Spleen (tissue), 11 donors: ENCODE data around the gene SAP30BP. TPM values are rescaled to one million over a fixed set of nuclear protein-coding genes. Genes with fewer than 3 reads are reported as not detected.

Experiments used
- DNase-seq: peaks from one replicate; pipeline ENCODE4 v3.0.0-alpha.2; 2020
- H3K27ac ChIP-seq, 8 donors: fragments of 200-600 bp; sonication (generic) in 7 of 8; 1 replicate in 4 of 8; 2 replicates in 4 of 8; pipeline versions ENCODE4 v1.5.0 to v1.8.0; 2016 to 2021; ENCODE audit warnings: inconsistent platforms in 4 of 8, mild to moderate bottlenecking in 4 of 8, moderate library complexity in 1 of 8
- H3K27me3 ChIP-seq, 7 donors: fragments of 200-600 bp; sonication (generic) in 6 of 7; replicated peaks in 1 of 7; 1 replicate in 4 of 7; 2 replicates in 3 of 7; pipeline versions ENCODE4 v1.5.0 to v1.8.0; 2016 to 2021; ENCODE audit warnings: inconsistent platforms in 3 of 7, mild to moderate bottlenecking in 1 of 7
- H3K36me3 ChIP-seq, 6 donors: fragments of 200-600 bp; sonication (generic) in 5 of 6; 1 replicate in 4 of 6; 2 replicates in 2 of 6; pipeline versions ENCODE4 v1.5.0 to v1.8.0; 2016 to 2021; ENCODE audit warnings: inconsistent platforms in 2 of 6
- H3K4me1 ChIP-seq, 6 donors: fragments of 200-600 bp; sonication (generic) in 5 of 6; 1 replicate in 3 of 6; 2 replicates in 3 of 6; pipeline versions ENCODE4 v1.5.0 to v1.8.0; 2016 to 2021; ENCODE audit warnings: inconsistent platforms in 3 of 6
- H3K4me3 ChIP-seq, 8 donors: fragments of 200-600 bp; sonication (generic) in 7 of 8; 1 replicate in 4 of 8; 2 replicates in 4 of 8; pipeline versions ENCODE4 v1.5.0 to v1.8.0; 2016 to 2021; ENCODE audit warnings: inconsistent platforms in 4 of 8, mild to moderate bottlenecking in 4 of 8, moderate library complexity in 2 of 8
- H3K9me3 ChIP-seq, 8 donors: fragments of 200-600 bp; sonication (generic) in 7 of 8; 1 replicate in 4 of 8; 2 replicates in 4 of 8; pipeline versions ENCODE4 v1.5.0 to v1.8.0; 2016 to 2021; ENCODE audit warnings: inconsistent platforms in 4 of 8
- CTCF ChIP-seq, 11 experiments: fragments of 200-600 bp in 7 of 11; fragments of 450-650 bp in 4 of 11; sonication (generic) in 4 of 11; IDR thresholded peaks in 8 of 11; conservative IDR thresholded peaks in 3 of 11; 1 replicate in 7 of 11; 2 replicates in 4 of 11; pipeline versions ENCODE4 v1.4.0 to v1.8.0; 2016 to 2021; ENCODE audit warnings: antibody characterized with exemption in 11 of 11, inconsistent platforms in 4 of 11, mild to moderate bottlenecking in 1 of 11
- POLR2A ChIP-seq, 3 donors: fragments of 450-650 bp; IDR thresholded peaks; one replicate each; pipeline ENCODE4 v1.5.1; 2017; ENCODE audit warnings: antibody characterized with exemption in 3 of 3, mild to moderate bottlenecking in 1 of 3
- POLR2AphosphoS5 ChIP-seq, 3 donors: sonication (generic); formaldehyde crosslinking; IDR thresholded peaks; one replicate each; pipeline ENCODE4 v1.5.1; 2017; ENCODE audit warnings: antibody characterized with exemption in 3 of 3
- WGBS, 5 donors: extraction: QIAGEN DNeasy Blood & Tissue Kit in 3 of 5; methylation state at CpG; one replicate each; pipeline versions ENCODE4 v1.1.5 to v1.1.7; 2013 to 2018; 5-methylcytosine and 5-hydroxymethylcytosine counted together
- intact Hi-C: fragments of 100-400 bp; cut with DNase I; formaldehyde crosslinking; loops from one replicate; pipeline ENCODE4 v1.15.0; 2023; ENCODE audit warnings: low total_unique reads
- polyA plus RNA-seq, 3 donors: library from polyadenylated mRNA; stranded (reverse); fragments of 200-250 nt; gene quantifications; one replicate each; pipeline ENCODE4 v1.2.1, GENCODE V29; 2013
- total RNA-seq, 7 donors: library from RNA; depleted of rRNA in 3 of 7; stranded (reverse); fragments of >200 nt in 3 of 7; fragmentation: NEBNext Ultra II Directional in 4 of 7; extraction: Animal tissue kit (Norgen Biotek cat#: 25700) in 4 of 7; gene quantifications; one replicate each; pipeline versions ENCODE4 v1.1.0 to v1.2.1, GENCODE V29; 2016 to 2021
- donor health status: healthy with polysubstance abuse.
- donor health status: DM: no; HTN: no; CAD: no; lungs with moderate emphysema.
- donor health status: DM: no; HTN: no; CAD: no.
- donor health status: Bipolar disorder and iron deficiency.
- donor health status: healthy.
- donor health status: DM: no; HTN: no; CAD: no.
- donor health status: DM: yes; HTN: yes; CAD: no.

SAP30BP gene
- total and polyA plus RNA-seq, 10 donors = 53.8 to 110 (median 75.4) TPM

- intact Hi-C loops = no loop called here
- Histone ChIP-seq H3K4me1 (peaks cover 6 to 47% (median 16%) of the 10 kb centered on the region in 6 donors), H3K4me3 (no peak overlapping the region), H3K36me3 (peaks cover 0 to 88% (median 10%) of the 10 kb centered on the region in 6 donors), H3K27ac (peak overlapping the region in 2 of 8 donors; percentile 80 to 82), H3K9me3 (no peaks in the 10 kb centered on the region), H3K27me3 (no peaks in the 10 kb centered on the region)
- TF ChIP-seq POLR2A (IDR thresholded peaks at IDR 0.05) (no peak), CTCF (IDR thresholded peaks at IDR 0.05 in 8 of 11, conservative IDR thresholded peaks at IDR 0.05 in 3 of 11) (no peak)
- WGBS, 5 donors = 86 to 99% (median 97%) methylated on average over 5 to 7 of the region's 7 CpGs
- DNase-seq = no peak
These were observed 72.0 kb downstream of the SAP30BP start for GRCh38 chr17:75739174-75739573.

- no peaks in the 10 kb centered on the region for H3K9me3 ChIP-seq
- intact Hi-C loops = no loop called here
- no peak overlapping the region for H3K4me3 ChIP-seq
- no peak for TF ChIP-seq POLR2A (IDR thresholded peaks at IDR 0.05)
- TF ChIP-seq POLR2AphosphoS5 (IDR thresholded peaks at IDR 0.05) = peak in 2 of 3 donors; percentile 36 to 61
- no peak for TF ChIP-seq CTCF (IDR thresholded peaks at IDR 0.05 in 8 of 11, conservative IDR thresholded peaks at IDR 0.05 in 3 of 11)
- 83 to 100% (median 86%) methylated on average over 1 to 14 of the region's 14 CpGs for WGBS, 5 donors
- no peak for DNase-seq
- H3K27ac ChIP-seq = no peak overlapping the region
- H3K4me1 ChIP-seq = peaks cover under 1 to 41% (median 11%) of the 10 kb centered on the region in 6 donors
- peaks cover 0 to 89% (median 10%) of the 10 kb centered on the region in 6 donors for H3K36me3 ChIP-seq
- H3K27me3 ChIP-seq = no peaks in the 10 kb centered on the region
These were observed 72.7 kb downstream of the SAP30BP start for GRCh38 chr17:75739801-75740200.

- Histone ChIP-seq H3K4me1 (peaks cover 0 to 37% (median 7%) of the 10 kb centered on the region in 6 donors), H3K36me3 (peaks cover 0 to 91% (median 10%) of the 10 kb centered on the region in 6 donors), H3K27me3 (no peaks in the 10 kb centered on the region), H3K4me3 (no peak overlapping the region), H3K9me3 (no peaks in the 10 kb centered on the region), H3K27ac (no peak overlapping the region)
- intact Hi-C loops = no loop called here
- no peak for DNase-seq
- TF ChIP-seq POLR2A (IDR thresholded peaks at IDR 0.05) (no peak), POLR2AphosphoS5 (IDR thresholded peaks at IDR 0.05) (peak in 2 of 3 donors; percentile 19 to 32)
- WGBS, 5 donors = 89 to 95% (median 93%) methylated on average over 12 to 17 of the region's 17 CpGs
These were observed 73.1 kb downstream of the SAP30BP start for GRCh38 chr17:75740215-75740614.

GRCh38 chr17:75740631-75741077 is 73.5 kb downstream of the SAP30BP start:
- Histone ChIP-seq H3K27ac (no peak overlapping the region), H3K4me1 (peaks cover 0 to 37% (median 7%) of the 10 kb centered on the region in 6 donors), H3K36me3 (peaks cover 0 to 88% (median 10%) of the 10 kb centered on the region in 6 donors), H3K27me3 (no peaks in the 10 kb centered on the region), H3K9me3 (no peaks in the 10 kb centered on the region), H3K4me3 (no peak overlapping the region)
- DNase-seq = no peak
- TF ChIP-seq CTCF (IDR thresholded peaks at IDR 0.05 in 8 of 11, conservative IDR thresholded peaks at IDR 0.05 in 3 of 11) (no peak), POLR2AphosphoS5 (IDR thresholded peaks at IDR 0.05) (no peak), POLR2A (IDR thresholded peaks at IDR 0.05) (no peak)
- intact Hi-C loops = no loop called here
- WGBS, 5 donors = 76 to 87% (median 81%) methylated on average over 13 to 17 of the region's 17 CpGs
